ENCODE measurements around the gene GOLGB1.
"Not testable (repeated sequence)": the region's sequence is repeated elsewhere in the genome, so short reads cannot be mapped to it uniquely, and the experiment has no call there.

The GOLGB1 gene

GRCh38 chr3:121749276-121750086 is at the start of gene GOLGB1:
Gene GOLGB1, minus strand, starts transcription at chr3:121749741. Its CDS starts 18,770 bp downstream, at chr3:121730971.
- peak; percentile 89 to 91 for DNase-seq

GRCh38 chr3:121796970-121797369 is 47.4 kb upstream of the GOLGB1 start:
- DNase-seq: no peak

GRCh38 chr3:121794264-121794983 is 44.9 kb upstream of the GOLGB1 start:
- DNase-seq: no peak

GRCh38 chr3:121793078-121793477 is 43.5 kb upstream of the GOLGB1 start:
- DNase-seq: no peak

GRCh38 chr3:121786485-121786884 is 36.9 kb upstream of the GOLGB1 start:
- no peak for DNase-seq

GRCh38 chr3:121782784-121783183 is 33.2 kb upstream of the GOLGB1 start:
- not testable (repeated sequence) for DNase-seq

GRCh38 chr3:121781611-121782010 is 32.1 kb upstream of the GOLGB1 start:
- DNase-seq: no peak

GRCh38 chr3:121775095-121775494 is 25.6 kb upstream of the GOLGB1 start:
- not testable (repeated sequence) for DNase-seq

- no peak for DNase-seq
These were observed 19.7 kb upstream of the GOLGB1 start for GRCh38 chr3:121769246-121769645.

- DNase-seq: no peak
These were observed 18.9 kb upstream of the GOLGB1 start for GRCh38 chr3:121768452-121768851.

GRCh38 chr3:121759541-121760202 is 10.1 kb upstream of the GOLGB1 start:
- DNase-seq: no peak

GRCh38 chr3:121758727-121759450 is 9.3 kb upstream of the GOLGB1 start:
- DNase-seq: no peak

- no peak for DNase-seq
These were observed 8.4 kb upstream of the GOLGB1 start for GRCh38 chr3:121757812-121758545.

GRCh38 chr3:121757087-121757811 is 7.7 kb upstream of the GOLGB1 start:
- no peak for DNase-seq

- DNase-seq: no peak
These were observed 3.2 kb upstream of the GOLGB1 start for GRCh38 chr3:121752772-121753171.

GRCh38 chr3:121752261-121752660 is 2.7 kb upstream of the GOLGB1 start:
- DNase-seq: no peak

GRCh38 chr3:121750087-121750415 is 510 bp upstream of the GOLGB1 start:
- DNase-seq: no peak

GRCh38 chr3:121748680-121749275 is 763 bp downstream of the GOLGB1 start:
- DNase-seq: peak in 1 of 2 experiments; percentile 3

GRCh38 chr3:121747976-121748375 is 1.6 kb downstream of the GOLGB1 start:
- no peak for DNase-seq

GRCh38 chr3:121743106-121743505 is 6.4 kb downstream of the GOLGB1 start:
- DNase-seq: not testable (repeated sequence)

- no peak for DNase-seq
These were observed 8.6 kb downstream of the GOLGB1 start for GRCh38 chr3:121740896-121741295.

All from activated CD4-positive, alpha-beta T cell treated with anti-CD3 and anti-CD28 coated beads, Interleukin-2, amount 50 U/mL, for 4 hours (primary cell).